WTC11 (cell line): ENCODE measurements around the gene PYM1. TPM values are rescaled to one million over a fixed set of nuclear protein-coding genes. Genes with fewer than 3 reads are reported as not detected.

ENCODE experiments used
- ATAC-seq: fragments of 200-7000 bp; cut with Tn5 transposase; 2 replicates; pipeline ENCODE4 v1.10.0; 2021; ENCODE audit warnings: mild to moderate bottlenecking, moderate library complexity
- Bru-seq: library from RNA; stranded (reverse); fragments of 400-500 nt; gene quantifications from one replicate; lab custom pipeline; 2021; lab: Mats Ljungman, UMichigan
- CTCF ChIA-PET: fragments of 300-600 bp; sonication (Branson Sonifier 250); formaldehyde crosslinking; loops from one replicate; lab custom pipeline; 2021; ENCODE audit warnings: antibody characterized with exemption; lab: Charles Lee
- POLR2A ChIA-PET: fragments of 350-600 bp; sonication (Branson Sonifier 250); formaldehyde crosslinking; loops from one replicate; lab custom pipeline; 2021; ENCODE audit warnings: antibody characterized with exemption; lab: Charles Lee
- DNase-seq: peaks from one replicate; pipeline ENCODE4 v3.0.0; 2021; ENCODE audit warnings: low spot score
- H3K27ac Mint-ChIP-seq: 2 replicates; pipeline ENCODE4 v1.8.0; 2021; ENCODE audit warnings: mixed read lengths
- H3K27me3 Mint-ChIP-seq: 2 replicates; pipeline ENCODE4 v1.8.0; 2021; ENCODE audit warnings: low read depth, mild to moderate bottlenecking, moderate library complexity, mixed read lengths
- H3K36me3 Mint-ChIP-seq: 2 replicates; pipeline ENCODE4 v1.8.0; 2021; ENCODE audit warnings: mixed read lengths
- H3K4me1 Mint-ChIP-seq: 2 replicates; pipeline ENCODE4 v1.8.0; 2022; ENCODE audit warnings: mixed read lengths
- H3K4me3 Mint-ChIP-seq: 2 replicates; pipeline ENCODE4 v1.8.0; 2021; ENCODE audit warnings: mild to moderate bottlenecking, moderate library complexity, mixed read lengths
- H3K9me3 Mint-ChIP-seq: 2 replicates; pipeline ENCODE4 v1.8.0; 2021; ENCODE audit warnings: mixed read lengths
- AFF4 ChIP-seq: sonication (generic); formaldehyde crosslinking; IDR thresholded peaks from 2 replicates; pipeline ENCODE4 v1.8.1; 2023; ENCODE audit warnings: mild to moderate bottlenecking, missing genetic modification reagents, borderline replicate concordance
- HMGA2 ChIP-seq: fragments of 250-450 bp; sonication (Bioruptor Pico); IDR thresholded peaks from 2 replicates; pipeline ENCODE4 v1.4.0; 2021; ENCODE audit warnings: mild to moderate bottlenecking, moderate library complexity
- HMGXB4 ChIP-seq: sonication (generic); formaldehyde crosslinking; IDR thresholded peaks from 2 replicates; pipeline ENCODE4 v1.8.1; 2023; ENCODE audit warnings: mild to moderate bottlenecking, moderate library complexity, missing genetic modification reagents
- IRF1 ChIP-seq: sonication (generic); formaldehyde crosslinking; IDR thresholded peaks from 2 replicates; pipeline ENCODE4 v1.8.0; 2023; ENCODE audit warnings: missing genetic modification reagents
- JAZF1 ChIP-seq: fragments of 250-450 bp; sonication (Bioruptor Pico); IDR thresholded peaks from 2 replicates; pipeline ENCODE4 v1.9.0; 2021; ENCODE audit warnings: moderate library complexity, mild to moderate bottlenecking, inconsistent platforms
- MLX ChIP-seq: sonication (generic); formaldehyde crosslinking; IDR thresholded peaks from 2 replicates; pipeline ENCODE4 v1.8.1; 2023; ENCODE audit warnings: mild to moderate bottlenecking, missing genetic modification reagents, moderate library complexity
- MXD4 ChIP-seq: fragments of 250-450 bp; sonication (Bioruptor Pico); IDR thresholded peaks from 2 replicates; pipeline ENCODE4 v1.8.0; 2021; ENCODE audit warnings: mild to moderate bottlenecking, moderate library complexity, borderline replicate concordance
- NR1H2 ChIP-seq: sonication (generic); formaldehyde crosslinking; IDR thresholded peaks from 2 replicates; pipeline ENCODE4 v1.9.0; 2021; ENCODE audit warnings: mild to moderate bottlenecking, moderate library complexity, missing genetic modification reagents
- SMAD4 ChIP-seq: sonication (generic); formaldehyde crosslinking; IDR thresholded peaks from 2 replicates; pipeline ENCODE4 v1.8.0; 2022; ENCODE audit warnings: mild to moderate bottlenecking, missing genetic modification reagents
- SOX15 ChIP-seq: fragments of 250-450 bp; sonication (Bioruptor Pico); IDR thresholded peaks from 2 replicates; pipeline ENCODE4 v1.9.0; 2021; ENCODE audit warnings: mild to moderate bottlenecking
- STAT6 ChIP-seq: sonication (generic); formaldehyde crosslinking; conservative IDR thresholded peaks from 2 replicates; pipeline ENCODE4 v1.8.1; 2023; ENCODE audit warnings: mild to moderate bottlenecking, low read depth, missing genetic modification reagents, moderate library complexity
- USF2 ChIP-seq: sonication (generic); formaldehyde crosslinking; IDR thresholded peaks from 2 replicates; pipeline ENCODE4 v1.8.1; 2023; ENCODE audit warnings: mild to moderate bottlenecking, missing genetic modification reagents, moderate library complexity
- ZBTB21 ChIP-seq: sonication (generic); formaldehyde crosslinking; IDR thresholded peaks from 2 replicates; pipeline ENCODE4 v1.8.1; 2023; ENCODE audit warnings: mild to moderate bottlenecking, missing genetic modification reagents, borderline replicate concordance
- ZBTB43 ChIP-seq: sonication (generic); formaldehyde crosslinking; IDR thresholded peaks from 2 replicates; pipeline ENCODE4 v1.8.1; 2023; ENCODE audit warnings: mild to moderate bottlenecking, missing genetic modification reagents
- ZMAT4 ChIP-seq: fragments of 250-450 bp; sonication (Bioruptor Pico); IDR thresholded peaks from 2 replicates; pipeline ENCODE4 v1.9.0; 2021; ENCODE audit warnings: mild to moderate bottlenecking
- ZNF219 ChIP-seq: sonication (generic); formaldehyde crosslinking; IDR thresholded peaks from 2 replicates; pipeline ENCODE4 v1.8.0; 2023; ENCODE audit warnings: missing genetic modification reagents, mild to moderate bottlenecking, borderline replicate concordance
- ZNF263 ChIP-seq: sonication (generic); formaldehyde crosslinking; IDR thresholded peaks from 2 replicates; pipeline ENCODE4 v1.8.1; 2022; ENCODE audit warnings: low read depth, mild to moderate bottlenecking, moderate library complexity, missing genetic modification reagents
- long read RNA-seq, 3 experiments: library from RNA in 1 of 3; library from capped mRNA in 1 of 3; library from polyadenylated mRNA in 1 of 3; unstranded in 2 of 3; stranded (forward) in 1 of 3; transcript quantifications; one replicate each; pipeline ENCODE4 v2.0.0, GENCODE V29; 2021
- total RNA-seq: library from RNA; stranded (reverse); gene quantifications from 3 replicates; pipeline ENCODE4 v1.2.3, GENCODE V29; 2021

The PYM1 gene
- total RNA-seq (55.5 to 61.7 TPM (median 57.3 TPM) in 3 replicates), Bru-seq, nascent RNA (percentile 84 among the genes with signal in this experiment)
- long read RNA-seq, experiment 1, transcript PYM1-203 (3 exons, 1,226 nt): major isoform, 153 of 185 reads
- long read RNA-seq, experiment 1, transcript PYM1-202 (3 exons, 1,073 nt): minor isoform, 9 of 185 reads
- long read RNA-seq, experiment 1, partial matches to known transcripts: 5 of 185 reads
- long read RNA-seq, experiment 1, other reads (novel, unspliced or antisense): 13 of 185 reads
- long read RNA-seq, experiment 2, transcript PYM1-206 (2 exons, 653 nt): minor isoform, 5 of 102 reads
- long read RNA-seq, experiment 2, transcript PYM1-203 (3 exons, 1,226 nt): major isoform, 51 of 102 reads
- long read RNA-seq, experiment 2, transcript PYM1-202 (3 exons, 1,073 nt): minor isoform, 9 of 102 reads
- long read RNA-seq, experiment 2, partial matches to known transcripts: 4 of 102 reads
- long read RNA-seq, experiment 2, other reads (novel, unspliced or antisense): 33 of 102 reads
- long read RNA-seq, experiment 3, transcript PYM1-203 (3 exons, 1,226 nt): major isoform, 130 of 187 reads
- long read RNA-seq, experiment 3, transcript PYM1-202 (3 exons, 1,073 nt): minor isoform, 35 of 187 reads
- long read RNA-seq, experiment 3, partial matches to known transcripts: 10 of 187 reads
- long read RNA-seq, experiment 3, other reads (novel, unspliced or antisense): 10 of 187 reads

GRCh38 chr12:55927588-55928502 lies at the start of gene PYM1:
Gene PYM1 (minus strand): TSS chr12:55927894. CDS start chr12:55927761, 133 bp downstream.
- H3K9me3 Mint-ChIP-seq: no peaks in the 10 kb centered on the region
- peaks cover 48% of the 10 kb centered on the region for H3K4me1 Mint-ChIP-seq
- peak; percentile 79 for DNase-seq
- peaks cover 18% of the 10 kb centered on the region for H3K27me3 Mint-ChIP-seq
- H3K4me3 Mint-ChIP-seq: peak within 1 kb of the TSS; percentile 94
- POLR2A ChIA-PET: interaction anchor here (0.5 to 2.7 kb wide), 7 partner anchors 46 to 199 kb away, joined by 3 to 16 read pairs (median 4); partner anchors contain the start of genes DNAJC14, ORMDL2, PA2G4 and RAB5B
- peaks cover 21% of the 10 kb centered on the region for H3K36me3 Mint-ChIP-seq
- H3K27ac Mint-ChIP-seq: peak within 1 kb of the TSS; percentile 99
- peak; percentile 76 for ATAC-seq
- CTCF ChIA-PET: interaction anchor here (0.7 to 5.0 kb wide), 10 partner anchors 12 to 189 kb away, joined by 4 to 32 read pairs (median 6); partner anchors contain the start of genes DNAJC14 and RAB5B
- peak; percentile 59; the same call in 1 of the 2 replicates for TF ChIP-seq MLX (CRISPR knock-in tag)
- TF ChIP-seq ZMAT4: no peak
- TF ChIP-seq NR1H2: no peak; the same call in 1 of the 2 replicates
- no peak for TF ChIP-seq IRF1 (CRISPR knock-in tag)
- TF ChIP-seq MXD4 (CRISPR knock-in tag): no peak
- peak; percentile 18; the same call in 1 of the 2 replicates for TF ChIP-seq ZBTB43 (CRISPR knock-in tag)
- 0 out of 2 replicates have a peak, but pooled peaks have one; percentile 21 for TF ChIP-seq SMAD4 (CRISPR knock-in tag)
- no peak for TF ChIP-seq AFF4
- TF ChIP-seq ZNF263 (CRISPR knock-in tag): no peak
- no peak for TF ChIP-seq USF2 (CRISPR knock-in tag)
- no peak for TF ChIP-seq HMGA2 (CRISPR knock-in tag)
- TF ChIP-seq HMGXB4 (CRISPR knock-in tag): peak; percentile 90; the same call in 1 of the 2 replicates
- no peak for TF ChIP-seq STAT6
- no peak for TF ChIP-seq ZNF219 (CRISPR knock-in tag)
- no peak for TF ChIP-seq JAZF1 (CRISPR knock-in tag)
- TF ChIP-seq SOX15 (CRISPR knock-in tag): no peak
- no peak for TF ChIP-seq ZBTB21 (CRISPR knock-in tag)
